Karpas-422 (cell line): Measurements from ENCODE around the gene CHCHD6. TPM values are rescaled to one million over a fixed set of nuclear protein-coding genes. Genes with fewer than 3 reads are reported as not detected.

Source experiments
- DNase-seq: peaks from one replicate; pipeline ENCODE4 v3.0.0-alpha.2; 2015
- H2AFZ ChIP-seq: fragments of 200-600 bp; sonication (generic); 2 replicates; pipeline ENCODE4 v1.6.1; 2014; ENCODE audit warnings: antibody characterized with exemption, low read length, mixed read lengths
- H3K27ac ChIP-seq: fragments of 200-600 bp; sonication (generic); 2 replicates; pipeline ENCODE4 v1.5.1; 2014; ENCODE audit warnings: mild to moderate bottlenecking, low read length, moderate library complexity
- H3K27me3 ChIP-seq: fragments of 200-600 bp; sonication (generic); 2 replicates; pipeline ENCODE4 v1.6.1; 2014; ENCODE audit warnings: low read length, mixed read lengths
- H3K36me3 ChIP-seq: fragments of 200-600 bp; sonication (generic); 2 replicates; pipeline ENCODE4 v1.6.1; 2014; ENCODE audit warnings: low read length, mixed read lengths; ENCODE audit not compliant: insufficient read depth
- H3K4me1 ChIP-seq: fragments of 200-600 bp; sonication (generic); 2 replicates; pipeline ENCODE4 v1.6.1; 2014; ENCODE audit warnings: mild to moderate bottlenecking, low read length, mixed read lengths
- H3K4me2 ChIP-seq: fragments of 200-600 bp; sonication (generic); 2 replicates; pipeline ENCODE4 v1.6.1; 2014; ENCODE audit warnings: low read length, low read depth, mild to moderate bottlenecking; ENCODE audit not compliant: poor library complexity, severe bottlenecking
- H3K4me3 ChIP-seq: fragments of 200-600 bp; sonication (generic); 2 replicates; pipeline ENCODE4 v1.5.1; 2014; ENCODE audit warnings: mild to moderate bottlenecking, antibody characterized with exemption, low read length, mixed read lengths
- H3K79me2 ChIP-seq: fragments of 200-600 bp; sonication (generic); 2 replicates; pipeline ENCODE4 v1.6.1; 2014; ENCODE audit warnings: mild to moderate bottlenecking, low read length, mixed read lengths
- H3K9ac ChIP-seq: fragments of 200-600 bp; sonication (generic); 2 replicates; pipeline ENCODE4 v1.6.0; 2014; ENCODE audit warnings: low read length
- H3K9me2 ChIP-seq: fragments of 200-600 bp; sonication (generic), shearing (Covaris generic); replicated peaks from 2 replicates; pipeline ENCODE4 v1.6.0; 2014; ENCODE audit warnings: mild to moderate bottlenecking, low read length, moderate library complexity; ENCODE audit not compliant: insufficient read depth
- H3K9me3 ChIP-seq: fragments of 300-700, 200-600 bp; sonication (generic); 2 replicates; pipeline ENCODE4 v1.6.1; 2014; ENCODE audit warnings: low read length, mixed read lengths
- H4K20me1 ChIP-seq: fragments of 200-600 bp; sonication (generic); 2 replicates; pipeline ENCODE4 v1.6.1; 2014; ENCODE audit warnings: mild to moderate bottlenecking, antibody characterized with exemption, low read length, low read depth; ENCODE audit not compliant: insufficient read depth
- total RNA-seq: library from RNA; depleted of rRNA; stranded (reverse); fragments of >200 nt; shearing (Covaris generic); gene quantifications from 2 replicates; pipeline ENCODE4 v1.2.3, GENCODE V29; 2014; ENCODE audit warnings: low replicate concordance

CHCHD6 gene
- total RNA-seq, 1 experiment from 2014 or later: 12.8 TPM

GRCh38 chr3:126989316-126990023, 285.4 kb downstream of the CHCHD6 start:
- Histone ChIP-seq H4K20me1 (peaks cover 6% of the 10 kb centered on the region; the same call in 1 of the 2 replicates), H3K9me3 (no peaks in the 10 kb centered on the region), H3K4me3 (no peak overlapping the region), H3K27me3 (no peaks in the 10 kb centered on the region), H3K27ac (no peak overlapping the region), H2AFZ (no peak overlapping the region), H3K4me2 (no peak overlapping the region), H3K79me2 (no peaks in the 10 kb centered on the region), H3K9ac (no peak overlapping the region), H3K4me1 (peaks cover 12% of the 10 kb centered on the region), H3K36me3 (no peaks in the 10 kb centered on the region), H3K9me2 (no peaks in the 10 kb centered on the region)
- DNase-seq: no peak

DNA sequence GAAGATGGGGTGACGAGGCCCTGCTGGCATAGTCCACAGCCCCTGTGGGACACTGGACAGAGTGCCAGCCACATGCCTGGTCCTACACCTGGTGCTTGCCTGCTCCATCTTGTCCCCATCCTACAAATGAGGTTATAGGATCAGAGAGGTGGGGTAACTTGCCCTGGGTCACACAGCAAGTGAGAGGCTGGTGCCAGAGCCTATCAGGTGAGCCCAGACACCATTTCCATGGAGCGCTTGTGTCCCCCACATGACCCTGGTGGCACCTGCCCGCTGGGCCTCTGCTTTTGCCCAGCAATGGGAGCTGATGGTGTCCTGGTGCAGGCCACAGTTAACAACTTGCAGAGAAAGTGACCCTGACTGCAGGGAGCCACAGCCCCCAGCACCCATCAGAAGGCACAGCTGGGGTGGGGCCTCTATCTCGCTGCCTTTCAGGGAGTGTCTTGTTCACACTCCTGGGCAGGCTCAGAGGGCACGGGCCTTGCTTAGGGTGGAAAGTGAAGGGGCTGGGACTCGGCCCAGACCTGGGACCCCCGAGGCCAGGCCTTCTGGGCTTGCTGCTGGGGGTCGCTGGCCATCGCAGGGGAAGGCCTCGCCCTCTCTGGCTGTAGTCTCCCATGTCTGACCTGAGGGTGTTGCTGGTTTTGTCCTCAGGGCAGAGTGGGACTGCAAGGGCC, 286.1 kb downstream of the CHCHD6 start:
- no peaks in the 10 kb centered on the region for H3K9me3 ChIP-seq
- no peak for DNase-seq
- H3K27ac ChIP-seq: no peak overlapping the region
- H3K9me2 ChIP-seq: no peaks in the 10 kb centered on the region
- no peaks in the 10 kb centered on the region for H3K79me2 ChIP-seq
- H3K36me3 ChIP-seq: no peaks in the 10 kb centered on the region
- H3K4me1 ChIP-seq: peaks cover 19% of the 10 kb centered on the region
- no peak overlapping the region for H3K4me3 ChIP-seq
- no peak overlapping the region for H2AFZ ChIP-seq
- H4K20me1 ChIP-seq: peaks cover 6% of the 10 kb centered on the region; the same call in 1 of the 2 replicates
- no peak overlapping the region for H3K4me2 ChIP-seq
- H3K9ac ChIP-seq: no peak overlapping the region
- H3K27me3 ChIP-seq: no peaks in the 10 kb centered on the region

- DNase-seq: no peak
- H2AFZ ChIP-seq: no peak overlapping the region
- H3K36me3 ChIP-seq: no peaks in the 10 kb centered on the region
- no peaks in the 10 kb centered on the region for H3K27me3 ChIP-seq
- H3K9ac ChIP-seq: no peak overlapping the region
- H3K9me2 ChIP-seq: no peaks in the 10 kb centered on the region
- peaks cover 8% of the 10 kb centered on the region; the same call in 1 of the 2 replicates for H4K20me1 ChIP-seq
- peaks cover 26% of the 10 kb centered on the region for H3K4me1 ChIP-seq
- no peaks in the 10 kb centered on the region for H3K9me3 ChIP-seq
- H3K27ac ChIP-seq: no peak overlapping the region
- no peak overlapping the region for H3K4me3 ChIP-seq
- H3K79me2 ChIP-seq: no peaks in the 10 kb centered on the region
- H3K4me2 ChIP-seq: no peak overlapping the region
These were observed 286.9 kb downstream of the CHCHD6 start for GRCh38 chr3:126990890-126991289.

DNA sequence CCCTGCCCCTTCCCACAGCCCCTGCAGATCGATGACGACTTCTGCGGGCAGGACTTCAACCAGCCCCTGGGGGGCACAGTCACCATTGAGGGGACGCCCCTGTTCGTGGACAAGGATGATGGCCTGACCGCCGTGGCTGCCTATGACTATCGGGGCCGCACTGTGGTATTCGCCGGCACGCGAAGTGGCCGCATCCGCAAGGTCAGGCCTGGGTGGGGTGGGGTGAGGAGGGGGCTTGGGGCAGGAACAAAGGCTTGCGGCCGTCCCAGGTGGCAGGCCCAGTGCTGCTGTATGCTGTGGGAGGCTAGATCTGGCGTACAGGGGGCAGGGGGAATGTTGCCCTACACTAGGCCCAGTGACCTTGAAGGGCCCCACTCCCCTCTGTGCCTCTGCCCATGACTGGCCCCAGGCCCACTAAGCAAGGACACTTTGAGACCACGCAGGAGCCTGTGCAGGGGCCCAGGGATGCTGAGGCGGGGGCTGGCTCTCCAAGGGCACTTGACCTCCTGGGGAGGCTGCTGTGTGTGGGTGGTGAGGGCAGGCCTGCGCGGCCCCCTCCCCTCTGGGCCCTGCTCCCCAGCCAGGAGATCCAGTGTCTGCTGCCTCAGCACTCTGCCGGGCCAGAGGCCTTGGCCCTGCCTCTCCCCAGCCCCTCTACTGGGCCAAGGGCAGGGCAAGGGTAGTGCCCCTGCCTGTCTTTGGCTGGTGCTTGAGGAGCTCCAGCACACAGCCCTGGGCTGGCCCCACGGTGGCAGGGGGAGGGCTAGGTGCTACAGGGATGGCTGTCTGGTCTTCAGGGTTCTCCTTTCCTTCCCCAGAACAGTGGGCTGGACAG, 287.5 kb downstream of the CHCHD6 start:
- H3K4me3 ChIP-seq: no peak overlapping the region
- no peaks in the 10 kb centered on the region for H3K9me2 ChIP-seq
- peaks cover 32% of the 10 kb centered on the region for H3K4me1 ChIP-seq
- H4K20me1 ChIP-seq: peaks cover 10% of the 10 kb centered on the region; the same call in 1 of the 2 replicates
- no peak for DNase-seq
- H3K27me3 ChIP-seq: no peaks in the 10 kb centered on the region
- no peak overlapping the region for H2AFZ ChIP-seq
- H3K27ac ChIP-seq: no peak overlapping the region
- no peaks in the 10 kb centered on the region for H3K36me3 ChIP-seq
- H3K79me2 ChIP-seq: no peaks in the 10 kb centered on the region
- no peaks in the 10 kb centered on the region for H3K9me3 ChIP-seq
- no peak overlapping the region for H3K9ac ChIP-seq
- H3K4me2 ChIP-seq: no peak overlapping the region

DNA sequence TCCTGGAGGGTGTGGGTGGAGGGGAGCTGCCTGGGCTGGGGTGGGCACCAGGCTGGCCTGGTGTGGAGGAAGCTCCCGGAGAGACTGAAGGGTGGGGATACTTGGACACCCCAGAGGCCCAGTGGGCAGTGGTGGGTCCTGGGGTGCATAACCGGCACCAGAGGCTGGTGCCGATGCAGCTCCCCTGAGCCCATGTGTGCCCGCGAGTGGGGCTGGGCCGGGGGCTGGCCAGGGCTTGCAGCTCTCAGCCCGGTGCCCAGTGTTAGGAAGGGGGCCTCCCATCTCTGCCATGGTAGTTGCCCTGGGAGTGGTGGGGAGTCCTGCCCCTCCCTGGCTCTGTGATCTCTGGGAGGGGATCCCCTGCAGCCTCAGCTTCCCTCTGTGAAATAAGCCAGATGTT, 288.2 kb downstream of the CHCHD6 start:
- no peaks in the 10 kb centered on the region for H3K9me3 ChIP-seq
- no peak overlapping the region for H3K27ac ChIP-seq
- H3K9ac ChIP-seq: no peak overlapping the region
- no peaks in the 10 kb centered on the region for H3K27me3 ChIP-seq
- H3K79me2 ChIP-seq: no peaks in the 10 kb centered on the region
- peaks cover 10% of the 10 kb centered on the region; the same call in 1 of the 2 replicates for H4K20me1 ChIP-seq
- DNase-seq: no peak
- peaks cover 32% of the 10 kb centered on the region for H3K4me1 ChIP-seq
- no peaks in the 10 kb centered on the region for H3K36me3 ChIP-seq
- H3K9me2 ChIP-seq: no peaks in the 10 kb centered on the region
- no peak overlapping the region for H3K4me2 ChIP-seq
- H3K4me3 ChIP-seq: no peak overlapping the region
- no peak overlapping the region for H2AFZ ChIP-seq

GRCh38 chr3:126992776-126993175, 288.7 kb downstream of the CHCHD6 start:
- no peak overlapping the region for H3K9ac ChIP-seq
- no peaks in the 10 kb centered on the region for H3K79me2 ChIP-seq
- H2AFZ ChIP-seq: no peak overlapping the region
- no peaks in the 10 kb centered on the region for H3K27me3 ChIP-seq
- H3K9me2 ChIP-seq: no peaks in the 10 kb centered on the region
- no peaks in the 10 kb centered on the region for H3K9me3 ChIP-seq
- H3K4me2 ChIP-seq: no peak overlapping the region
- H3K4me3 ChIP-seq: no peak overlapping the region
- H4K20me1 ChIP-seq: peaks cover 10% of the 10 kb centered on the region; the same call in 1 of the 2 replicates
- DNase-seq: no peak
- no peaks in the 10 kb centered on the region for H3K36me3 ChIP-seq
- H3K27ac ChIP-seq: no peak overlapping the region
- peaks cover 33% of the 10 kb centered on the region for H3K4me1 ChIP-seq

DNA sequence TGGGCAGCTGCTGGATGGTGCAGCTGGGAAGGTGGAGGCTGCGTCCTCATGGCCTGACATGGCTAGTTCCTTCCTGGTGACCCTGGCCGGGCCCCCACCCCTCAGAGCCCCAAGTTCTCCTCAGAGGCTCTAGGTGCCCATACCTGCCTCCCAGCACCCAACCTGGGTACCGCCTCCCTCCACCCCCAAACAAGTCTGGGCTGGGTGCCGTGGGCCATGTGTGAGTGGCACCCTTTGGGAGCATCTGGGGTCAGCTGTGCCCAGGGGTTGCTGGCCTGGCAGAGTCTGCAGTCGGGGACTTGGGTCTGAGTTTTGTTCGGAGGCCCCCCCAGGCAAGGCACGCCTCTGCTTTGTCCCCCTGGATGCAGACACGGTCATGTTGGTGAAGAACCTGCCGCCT, 289.4 kb downstream of the CHCHD6 start:
- Histone ChIP-seq H3K9ac (no peak overlapping the region), H3K27ac (no peak overlapping the region), H3K4me2 (no peak overlapping the region), H3K27me3 (no peaks in the 10 kb centered on the region), H3K4me3 (no peak overlapping the region), H3K9me3 (no peaks in the 10 kb centered on the region), H4K20me1 (peaks cover 10% of the 10 kb centered on the region; the same call in 1 of the 2 replicates), H3K4me1 (peaks cover 40% of the 10 kb centered on the region), H3K36me3 (no peaks in the 10 kb centered on the region), H2AFZ (no peak overlapping the region), H3K79me2 (no peaks in the 10 kb centered on the region), H3K9me2 (no peaks in the 10 kb centered on the region)
- DNase-seq: no peak
